Mesodermal cell (in vitro differentiated cells): Measurements from ENCODE around the gene DRG2.

ENCODE experiments used
- H3K27ac ChIP-seq: 2 replicates; pipeline ENCODE4 v1.7.0; 2013; ENCODE audit warnings: mild to moderate bottlenecking, low read depth, low read length, moderate library complexity; ENCODE audit not compliant: severe bottlenecking
- H3K36me3 ChIP-seq: 2 replicates; pipeline ENCODE4 v1.7.1; 2013; ENCODE audit warnings: mild to moderate bottlenecking, low read length, moderate library complexity; ENCODE audit not compliant: control insufficient read depth, insufficient read depth
- H3K4me1 ChIP-seq: one replicate; pipeline ENCODE4 v1.7.1; 2013; ENCODE audit warnings: mild to moderate bottlenecking, low read length; ENCODE audit not compliant: insufficient read depth, control insufficient read depth, poor library complexity, severe bottlenecking
- H3K4me3 ChIP-seq: 2 replicates; pipeline ENCODE4 v1.7.0; 2013; ENCODE audit warnings: low read length, control low read depth, mild to moderate bottlenecking; ENCODE audit not compliant: insufficient read depth, poor library complexity, severe bottlenecking; ENCODE audit errors: extremely low read depth
- H3K9me3 ChIP-seq: 2 replicates; pipeline ENCODE4 v1.7.1; 2013; ENCODE audit warnings: mild to moderate bottlenecking, low read length, moderate library complexity; ENCODE audit not compliant: control insufficient read depth
- WGBS, 2 experiments: methylation state at CpG; one replicate each; pipeline ENCODE4 v1.1.5; 2013; ENCODE audit warnings: missing lambda C conversion rate in 2 of 2; ENCODE audit not compliant: insufficient coverage in 2 of 2; 5-methylcytosine and 5-hydroxymethylcytosine counted together

Gene DRG2

DNA sequence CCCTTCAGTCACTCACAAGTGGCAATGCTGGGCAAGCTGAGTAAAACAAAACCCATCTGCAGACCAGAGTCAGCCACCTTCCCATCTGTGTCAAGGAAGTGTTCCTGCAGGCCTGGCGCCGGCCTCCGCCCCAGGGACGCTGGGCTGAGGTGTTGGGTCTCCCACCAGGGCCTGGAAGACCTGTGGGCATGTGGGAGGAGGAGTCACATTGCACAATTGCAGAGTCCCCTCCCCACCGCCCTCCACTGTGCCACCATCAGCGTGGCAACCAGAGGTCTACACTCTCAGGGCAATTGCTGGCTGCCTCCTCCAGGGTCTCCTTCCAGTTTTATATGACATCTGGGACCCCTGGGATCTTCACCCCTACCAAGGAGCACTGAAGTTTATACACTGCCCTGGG lies 17.8 kb downstream of the DRG2 start:
- Histone ChIP-seq H3K36me3 (peaks cover 32% of the 10 kb centered on the region), H3K4me3 (no peak overlapping the region), H3K9me3 (no peaks in the 10 kb centered on the region), H3K4me1 (no peaks in the 10 kb centered on the region), H3K27ac (no peak overlapping the region)
- 79 to 92% methylated on average over 6 of the region's 6 CpGs for WGBS, 2 experiments

DNA sequence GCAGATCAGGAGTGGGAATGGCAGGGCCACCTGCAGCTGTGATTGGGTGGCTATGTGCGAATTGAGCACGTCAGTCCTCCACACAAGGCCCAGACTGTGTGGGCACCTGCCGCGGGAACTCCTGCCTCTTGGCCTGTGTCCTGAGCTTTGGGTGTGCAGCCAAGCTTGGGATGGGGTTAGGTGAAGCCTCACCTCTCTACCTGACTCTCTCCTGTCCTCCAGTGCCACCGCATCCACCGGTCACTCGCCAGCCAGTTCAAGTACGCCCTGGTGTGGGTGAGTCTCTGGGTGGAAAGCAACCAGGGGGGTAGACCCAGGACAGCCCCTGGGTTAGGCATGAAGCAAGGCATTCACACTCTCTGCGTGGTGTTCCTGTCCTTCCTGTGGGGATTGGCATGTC lies 18.5 kb downstream of the DRG2 start:
- 88 to 98% methylated on average over 4 to 9 of the region's 9 CpGs for WGBS, 2 experiments
- H3K4me1 ChIP-seq, result no peaks in the 10 kb centered on the region
- no peak overlapping the region for H3K4me3 ChIP-seq
- no peaks in the 10 kb centered on the region for H3K9me3 ChIP-seq
- H3K27ac ChIP-seq, result no peak overlapping the region
- H3K36me3 ChIP-seq, result peaks cover 26% of the 10 kb centered on the region

- WGBS, 2 experiments, result 90 to 91% methylated on average over 5 to 7 of the region's 14 CpGs
- Histone ChIP-seq H3K27ac (no peak overlapping the region), H3K36me3 (peaks cover 18% of the 10 kb centered on the region), H3K9me3 (no peaks in the 10 kb centered on the region), H3K4me3 (no peak overlapping the region), H3K4me1 (no peaks in the 10 kb centered on the region)
Measured at GRCh38 chr17:18107061-18107790, 19.5 kb downstream of the DRG2 start.

- Histone ChIP-seq H3K27ac (no peak overlapping the region), H3K4me1 (no peaks in the 10 kb centered on the region), H3K9me3 (no peaks in the 10 kb centered on the region), H3K4me3 (no peak overlapping the region), H3K36me3 (peaks cover 18% of the 10 kb centered on the region)
- 91 to 93% methylated on average over 5 to 6 of the region's 6 CpGs for WGBS, 2 experiments
Measured at GRCh38 chr17:18107971-18108370, 20.2 kb downstream of the DRG2 start.

- Histone ChIP-seq H3K27ac (no peak within 1 kb of the TSS), H3K4me1 (no peaks in the 10 kb centered on the region), H3K9me3 (no peaks in the 10 kb centered on the region), H3K36me3 (peaks cover 16% of the 10 kb centered on the region), H3K4me3 (no peak within 1 kb of the TSS)
- WGBS, 2 experiments, result 91 to 95% methylated on average over 14 of the region's 17 CpGs
Measured at GRCh38 chr17:18108401-18109312, 20.9 kb downstream of the DRG2 start, which contains the start of gene MYO15A. MYO15A (plus strand) TSS chr17:18108756; CDS start chr17:18118801, 10,045 bp downstream.

DNA sequence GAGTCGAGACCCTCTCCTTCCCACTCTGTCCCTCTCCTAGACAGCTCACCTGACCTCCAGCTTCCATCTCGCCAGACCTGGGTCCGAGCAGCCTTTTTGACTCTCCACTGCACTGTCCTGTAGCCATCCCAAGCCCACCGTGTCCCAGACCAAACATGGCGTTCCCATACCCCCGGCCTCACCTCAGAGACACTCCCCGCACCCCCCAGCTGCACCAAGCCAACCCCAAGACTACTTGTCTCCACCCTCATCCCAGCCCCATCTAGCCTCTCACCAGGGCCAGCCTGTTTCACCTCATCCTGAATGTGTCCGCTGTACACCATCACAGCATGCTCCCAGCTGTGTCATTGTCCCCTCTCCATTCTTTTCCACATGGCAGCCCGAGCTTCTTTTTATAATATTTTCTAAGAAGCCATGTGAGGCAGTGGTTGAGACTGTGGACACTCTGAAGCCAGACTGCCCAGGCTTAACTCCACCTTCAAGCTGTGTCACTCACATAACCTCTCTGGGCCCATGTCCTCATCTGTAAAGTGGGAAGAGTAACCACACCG lies 22.3 kb downstream of the DRG2 start:
- peaks cover 4% of the 10 kb centered on the region for H3K4me1 ChIP-seq
- H3K27ac ChIP-seq, result no peak overlapping the region
- WGBS, 2 experiments, result 79 to 82% methylated on average over 8 of the region's 10 CpGs
- H3K36me3 ChIP-seq, result peaks cover 12% of the 10 kb centered on the region
- H3K4me3 ChIP-seq, result no peak overlapping the region
- no peaks in the 10 kb centered on the region for H3K9me3 ChIP-seq

- Histone ChIP-seq H3K4me3 (no peak overlapping the region), H3K27ac (no peak overlapping the region)
- 88 to 97% methylated on average over 3 of the region's 4 CpGs for WGBS, 2 experiments
Measured at GRCh38 chr17:18110636-18111145, 22.9 kb downstream of the DRG2 start.

GRCh38 chr17:18111330-18111971 lies 23.7 kb downstream of the DRG2 start:
- 83% methylated on average over 5 of the region's 6 CpGs for WGBS, 2 experiments
- Histone ChIP-seq H3K9me3 (no peaks in the 10 kb centered on the region), H3K27ac (no peak overlapping the region), H3K4me1 (peaks cover 4% of the 10 kb centered on the region), H3K36me3 (peaks cover 6% of the 10 kb centered on the region), H3K4me3 (no peak overlapping the region)

More at GRCh38 chr17:18110636-18111145, 22.9 kb downstream of the DRG2 start:
- Histone ChIP-seq H3K4me1 (peaks cover 4% of the 10 kb centered on the region), H3K9me3 (no peaks in the 10 kb centered on the region), H3K36me3 (peaks cover 12% of the 10 kb centered on the region)

DNA sequence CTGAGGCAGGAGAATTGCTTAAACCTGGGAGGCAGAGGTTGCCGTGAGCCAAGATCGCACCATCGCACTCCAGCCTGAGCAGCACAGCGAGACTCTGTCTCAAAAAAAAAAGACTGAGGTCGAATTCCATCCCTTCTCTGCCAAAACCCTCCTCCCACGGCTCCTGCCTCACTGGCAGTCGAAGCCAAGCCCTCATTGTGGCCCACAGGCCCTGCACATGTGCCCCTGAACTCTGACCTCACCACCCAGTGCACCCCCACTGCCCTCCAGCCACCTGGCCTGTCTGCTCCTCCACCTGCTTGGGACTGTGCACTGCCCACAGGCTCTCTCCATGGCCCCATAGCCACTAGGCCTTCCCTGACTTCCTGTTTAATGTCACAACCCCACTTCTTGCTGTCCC lies 27.8 kb downstream of the DRG2 start:
- no peak overlapping the region for H3K4me3 ChIP-seq
- WGBS, 2 experiments, result 75 to 77% methylated on average over 5 to 6 of the region's 7 CpGs

DNA sequence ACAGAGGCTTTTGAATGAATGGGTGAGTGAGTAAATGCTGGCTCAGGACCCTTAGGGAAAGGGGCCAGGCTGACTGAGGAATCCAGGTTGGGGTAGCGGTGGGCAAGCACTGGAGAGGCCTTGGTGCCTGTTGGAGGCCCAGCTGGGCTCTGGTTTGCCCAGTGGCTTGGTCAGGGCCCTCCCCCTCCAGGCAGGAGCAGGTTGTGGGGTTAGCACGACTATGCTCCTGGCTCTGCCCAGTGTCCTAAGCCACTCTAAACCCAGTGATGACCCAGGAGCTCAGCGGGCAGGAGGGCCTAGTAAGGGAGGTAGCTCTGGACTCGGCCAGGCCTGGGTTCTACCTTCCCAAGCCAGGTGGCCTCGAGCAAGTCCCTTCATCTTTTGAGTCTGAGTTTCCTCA lies 28.3 kb downstream of the DRG2 start:
- 94 to 97% methylated on average over 4 of the region's 5 CpGs for WGBS, 2 experiments
- H3K36me3 ChIP-seq, result no peaks in the 10 kb centered on the region
- H3K27ac ChIP-seq, result no peak overlapping the region
- peaks cover 4% of the 10 kb centered on the region for H3K4me1 ChIP-seq
- H3K9me3 ChIP-seq, result peaks cover 9% of the 10 kb centered on the region
- no peak overlapping the region for H3K4me3 ChIP-seq

More for the DNA sequence above, 27.8 kb downstream of the DRG2 start:
- Histone ChIP-seq H3K4me1 (peaks cover 4% of the 10 kb centered on the region), H3K9me3 (peaks cover 9% of the 10 kb centered on the region), H3K36me3 (no peaks in the 10 kb centered on the region), H3K27ac (no peak overlapping the region)
